NCI-H1092 (cell line): ENCODE results near the gene GAB1.

ENCODE experiments used
- DNase-seq: peaks from one replicate; lab custom pipeline; 2025; lab: John Stamatoyannopoulos, UW

The GAB1 gene

DNA sequence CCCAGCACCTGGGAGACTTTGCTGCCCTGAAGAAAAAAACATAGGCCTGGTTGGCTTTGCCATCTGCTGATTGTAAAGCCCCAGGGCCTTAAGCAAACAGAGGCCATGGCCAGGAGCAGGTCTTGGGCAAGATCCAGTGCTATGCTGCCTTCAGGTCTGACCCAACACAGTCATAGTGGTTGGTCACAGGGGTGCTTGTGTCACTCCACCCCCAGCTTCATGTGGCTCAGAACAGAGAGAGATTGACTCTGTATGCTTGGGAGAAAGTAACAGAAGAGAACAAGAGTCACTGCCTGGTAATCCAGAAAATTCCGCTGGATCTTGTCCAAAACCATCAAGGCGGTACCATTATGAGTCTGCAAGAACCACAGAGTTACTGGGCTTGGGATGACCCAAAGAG lies 152.4 kb downstream of the GAB1 start:
- no peak for DNase-seq

- DNase-seq: no peak
Observed at GRCh38 chr4:143498021-143498420, 161.3 kb downstream of the GAB1 start.

GRCh38 chr4:143502231-143502630 lies 165.6 kb downstream of the GAB1 start:
- no peak for DNase-seq

DNA sequence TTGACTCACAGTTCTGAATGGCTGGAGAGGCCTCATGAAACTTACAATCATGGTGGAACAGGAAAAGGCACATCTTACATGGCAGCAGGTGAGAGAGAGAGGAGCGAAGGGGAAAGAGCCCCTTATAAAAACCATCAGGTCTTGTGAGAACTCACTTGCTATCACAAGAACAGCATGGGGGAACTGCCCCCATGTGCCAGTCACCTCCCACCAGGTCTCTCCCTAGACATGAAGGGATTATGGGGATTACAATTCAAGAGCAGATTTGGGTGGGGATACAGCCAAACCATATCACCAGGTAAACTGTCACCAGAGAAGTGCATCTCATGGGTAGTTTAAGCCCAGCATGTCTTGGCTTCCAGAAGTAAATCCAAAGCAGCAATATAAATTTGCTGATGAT lies 169.4 kb downstream of the GAB1 start:
- no peak for DNase-seq

- no peak for DNase-seq
Observed at GRCh38 chr4:143511906-143512305, 175.2 kb downstream of the GAB1 start.

- DNase-seq: no peak
Observed at GRCh38 chr4:143512978-143513313, 176.3 kb downstream of the GAB1 start.

DNA sequence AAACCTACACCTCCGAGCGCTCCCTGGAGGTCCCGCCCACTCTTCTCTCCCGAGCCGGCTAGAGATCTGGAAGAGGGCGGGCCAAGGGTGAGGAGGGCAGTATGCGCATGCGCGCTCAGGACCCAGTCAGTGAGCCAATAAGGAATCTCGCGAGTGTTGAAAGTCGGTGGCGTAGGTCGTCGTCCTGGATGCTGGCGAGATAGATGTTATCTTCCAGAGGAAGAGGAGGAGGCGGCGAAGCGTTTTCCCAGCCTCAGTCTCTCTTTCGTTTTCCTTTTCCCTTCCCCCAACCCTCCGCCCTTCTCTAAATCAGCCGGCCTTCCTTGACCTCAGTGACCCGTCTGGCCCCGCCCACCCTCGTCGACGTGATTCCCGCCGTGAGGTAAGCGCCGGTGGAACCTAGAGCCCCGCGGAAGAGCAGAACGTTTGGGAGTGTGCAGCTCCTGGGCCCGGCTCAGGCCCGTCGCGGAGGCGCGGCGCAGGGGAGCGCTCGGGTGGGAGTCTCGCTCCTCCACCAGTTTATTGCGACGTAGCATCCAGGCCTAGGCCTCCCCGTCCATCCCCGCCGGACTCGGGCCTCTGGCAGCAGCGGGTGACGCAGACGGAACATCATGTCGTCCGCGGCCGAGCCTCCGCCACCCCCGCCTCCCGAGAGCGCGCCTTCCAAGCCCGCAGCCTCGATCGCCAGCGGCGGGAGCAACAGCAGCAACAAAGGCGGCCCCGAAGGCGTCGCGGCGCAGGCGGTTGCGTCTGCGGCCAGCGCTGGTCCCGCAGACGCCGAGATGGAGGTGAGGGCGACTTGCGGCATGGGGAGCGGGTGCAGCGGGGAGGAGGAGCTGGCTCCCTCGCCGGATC lies 176.9 kb downstream of the GAB1 start, which contains the start of gene SMARCA5:
Gene SMARCA5 (plus strand): TSS at position 389 of the 855 bp plus-strand sequence. CDS start 223 bp downstream, at position 612.
- DNase-seq: peak; percentile 96

DNA sequence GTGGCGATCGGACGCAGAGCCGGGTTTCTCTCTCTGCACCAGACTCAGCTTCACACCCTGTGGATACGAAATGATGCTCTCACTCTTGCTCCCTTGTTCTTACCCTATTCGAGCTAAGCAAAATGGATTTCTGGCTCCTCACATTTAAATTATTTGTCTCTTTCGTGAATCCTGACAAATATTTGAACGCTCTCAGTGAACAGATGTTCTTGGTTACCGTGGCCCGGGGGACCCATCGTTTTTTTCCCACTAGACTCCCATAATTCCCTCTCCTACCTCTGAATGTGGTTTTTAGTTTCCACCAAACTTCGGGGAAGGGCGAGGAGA lies 177.5 kb downstream of the GAB1 start:
- no peak for DNase-seq

- DNase-seq: peak; percentile 5
Observed at GRCh38 chr4:143514497-143514896, 177.8 kb downstream of the GAB1 start.

DNA sequence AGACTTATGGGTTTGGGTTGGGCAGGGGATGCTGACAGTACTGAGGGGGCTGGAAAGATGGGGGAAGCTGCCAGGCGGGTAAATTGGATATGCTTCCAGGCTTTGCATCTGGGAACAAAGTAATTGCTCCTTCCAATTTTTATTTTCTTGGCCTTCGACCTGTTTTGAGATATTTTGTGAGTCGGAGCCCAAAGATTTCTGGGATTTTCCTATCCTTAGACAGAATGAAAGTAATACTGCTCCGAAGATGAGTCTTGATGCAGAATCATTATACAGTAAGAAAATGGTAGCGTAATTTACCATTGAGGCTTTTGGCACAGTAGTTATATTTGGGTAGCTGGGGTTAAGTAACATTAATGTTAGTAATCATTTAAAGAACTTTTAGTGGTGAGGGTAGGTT lies 178.2 kb downstream of the GAB1 start:
- DNase-seq: no peak

GRCh38 chr4:143515905-143516304 lies 179.2 kb downstream of the GAB1 start:
- no peak for DNase-seq

DNA sequence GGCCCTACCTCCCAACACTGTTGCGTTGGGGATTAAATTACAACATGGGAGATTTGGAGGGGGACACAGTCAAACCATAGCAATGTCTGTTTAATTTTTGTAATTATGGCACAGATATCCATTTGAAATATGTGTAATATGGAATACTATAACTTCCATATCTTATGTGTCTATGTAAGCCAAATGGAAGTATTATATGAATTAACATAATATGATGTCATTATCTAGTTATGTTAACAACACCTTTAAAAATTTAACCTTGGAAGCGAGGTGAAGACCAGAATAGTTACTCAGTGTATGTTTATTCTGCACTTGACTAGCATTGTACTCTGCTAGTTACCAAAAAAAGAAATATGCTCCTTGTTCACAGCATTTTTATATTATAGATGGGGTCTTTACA lies 181.1 kb downstream of the GAB1 start:
- DNase-seq: no peak
